NB4 (cell line): ENCODE data around the gene SCARB1.

ENCODE experiments used
- DNase-seq: peaks from one replicate; pipeline ENCODE4 v3.0.0; 2010; ENCODE audit warnings: low read depth
- H3K4me3 ChIP-seq: one replicate; pipeline ENCODE4 v1.5.1; 2011; ENCODE audit warnings: mild to moderate bottlenecking, low read depth, low read length, moderate library complexity
- MAX ChIP-seq: IDR thresholded peaks from 2 replicates; pipeline ENCODE4 v1.6.1; 2011; ENCODE audit warnings: low read depth, low read length
- MYC ChIP-seq: IDR thresholded peaks from 2 replicates; pipeline ENCODE4 v1.6.1; 2011; ENCODE audit warnings: low read depth, low read length
- POLR2A ChIP-seq: IDR thresholded peaks from 2 replicates; pipeline ENCODE4 v1.6.1; 2011; ENCODE audit warnings: mild to moderate bottlenecking; ENCODE audit not compliant: insufficient read length; ENCODE audit errors: extremely low read depth
- TF ChIP-seq, protein P1 (sequence below): IDR thresholded peaks from one replicate; pipeline ENCODE4 v1.5.1; 2012; ENCODE audit warnings: low read depth, low read length

Gene SCARB1

DNA sequence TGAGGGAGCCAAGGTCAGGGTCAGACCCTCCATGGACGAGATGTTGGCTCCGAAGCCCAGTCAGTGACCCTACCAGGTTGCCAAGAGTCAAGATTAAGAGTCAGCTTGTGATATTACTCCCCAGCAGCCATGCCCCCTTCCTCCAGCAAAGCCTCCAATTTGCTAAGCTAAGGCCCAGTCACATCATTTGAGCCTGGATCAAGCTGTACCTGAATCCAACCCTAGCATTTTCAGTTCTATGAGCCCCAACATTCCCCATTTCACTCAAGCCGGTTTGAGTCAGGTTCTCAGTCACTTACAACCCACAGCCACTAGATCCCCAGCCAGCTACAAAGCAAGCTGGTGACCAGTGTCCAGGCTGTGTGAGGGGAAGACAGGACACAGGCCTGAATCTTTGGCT, 49.9 kb downstream of the SCARB1 start:
- no peak for DNase-seq
- H3K4me3 ChIP-seq = no peak overlapping the region
- TF ChIP-seq, protein P1, sequence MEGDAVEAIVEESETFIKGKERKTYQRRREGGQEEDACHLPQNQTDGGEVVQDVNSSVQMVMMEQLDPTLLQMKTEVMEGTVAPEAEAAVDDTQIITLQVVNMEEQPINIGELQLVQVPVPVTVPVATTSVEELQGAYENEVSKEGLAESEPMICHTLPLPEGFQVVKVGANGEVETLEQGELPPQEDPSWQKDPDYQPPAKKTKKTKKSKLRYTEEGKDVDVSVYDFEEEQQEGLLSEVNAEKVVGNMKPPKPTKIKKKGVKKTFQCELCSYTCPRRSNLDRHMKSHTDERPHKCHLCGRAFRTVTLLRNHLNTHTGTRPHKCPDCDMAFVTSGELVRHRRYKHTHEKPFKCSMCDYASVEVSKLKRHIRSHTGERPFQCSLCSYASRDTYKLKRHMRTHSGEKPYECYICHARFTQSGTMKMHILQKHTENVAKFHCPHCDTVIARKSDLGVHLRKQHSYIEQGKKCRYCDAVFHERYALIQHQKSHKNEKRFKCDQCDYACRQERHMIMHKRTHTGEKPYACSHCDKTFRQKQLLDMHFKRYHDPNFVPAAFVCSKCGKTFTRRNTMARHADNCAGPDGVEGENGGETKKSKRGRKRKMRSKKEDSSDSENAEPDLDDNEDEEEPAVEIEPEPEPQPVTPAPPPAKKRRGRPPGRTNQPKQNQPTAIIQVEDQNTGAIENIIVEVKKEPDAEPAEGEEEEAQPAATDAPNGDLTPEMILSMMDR = no peak
- TF ChIP-seq POLR2A = no peak

DNA sequence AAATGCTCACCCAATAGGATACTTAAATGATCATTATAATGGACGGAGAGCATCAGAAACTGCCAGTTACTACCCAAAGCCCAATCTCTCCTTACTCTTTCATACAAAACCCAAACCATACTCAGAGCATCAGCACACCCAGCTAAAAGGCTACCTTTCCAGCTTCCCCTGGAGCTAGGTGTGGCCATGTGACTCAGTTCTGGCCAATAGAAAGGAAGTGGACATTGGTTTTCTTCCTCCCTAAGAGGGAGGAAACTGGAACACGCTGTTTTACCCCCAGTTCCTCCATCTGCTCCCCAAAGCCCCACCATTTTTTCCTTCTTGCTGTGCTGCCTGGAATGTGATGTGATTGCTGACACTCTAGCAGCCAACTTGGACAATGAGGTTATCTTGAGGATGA, 50.7 kb downstream of the SCARB1 start:
- no peak overlapping the region for H3K4me3 ChIP-seq
- no peak for DNase-seq
- TF ChIP-seq POLR2A = no peak
- TF ChIP-seq, protein P1 = no peak

- no peak for TF ChIP-seq MYC
- no peak for TF ChIP-seq MAX
- H3K4me3 ChIP-seq = no peak overlapping the region
- no peak for DNase-seq
Observed at GRCh38 chr12:124812356-124812755, 51.3 kb downstream of the SCARB1 start.

- TF ChIP-seq POLR2A (no peak), MAX (no peak), MYC (no peak)
- TF ChIP-seq, protein P1 = no peak
- H3K4me3 ChIP-seq = no peak overlapping the region
- no peak for DNase-seq
Observed at GRCh38 chr12:124811633-124812032, 52.0 kb downstream of the SCARB1 start.

- TF ChIP-seq POLR2A (no peak), MYC (no peak), MAX (no peak)
- TF ChIP-seq, protein P1 = no peak
- H3K4me3 ChIP-seq = no peak overlapping the region
- no peak for DNase-seq
Observed at GRCh38 chr12:124809878-124810277, 53.8 kb downstream of the SCARB1 start.

GRCh38 chr12:124809391-124809790, 54.3 kb downstream of the SCARB1 start:
- DNase-seq = no peak

More at GRCh38 chr12:124809391-124809790, 54.3 kb downstream of the SCARB1 start:
- no peak overlapping the region for H3K4me3 ChIP-seq
- TF ChIP-seq, protein P1 = no peak
- no peak for TF ChIP-seq MAX
- no peak for TF ChIP-seq POLR2A
- no peak for TF ChIP-seq MYC
